ENCODE results near the gene ALKBH5. TPM values are rescaled to one million over a fixed set of nuclear protein-coding genes. Genes with fewer than 3 reads are reported as not detected.

ALKBH5 gene
- 101 TPM for polyA plus RNA-seq (2013, experiment 1 of 2; ENCODE audit: insufficient read length)
- polyA plus RNA-seq (2013, experiment 2 of 2; ENCODE audit: insufficient read length) = 79.8 TPM

DNA sequence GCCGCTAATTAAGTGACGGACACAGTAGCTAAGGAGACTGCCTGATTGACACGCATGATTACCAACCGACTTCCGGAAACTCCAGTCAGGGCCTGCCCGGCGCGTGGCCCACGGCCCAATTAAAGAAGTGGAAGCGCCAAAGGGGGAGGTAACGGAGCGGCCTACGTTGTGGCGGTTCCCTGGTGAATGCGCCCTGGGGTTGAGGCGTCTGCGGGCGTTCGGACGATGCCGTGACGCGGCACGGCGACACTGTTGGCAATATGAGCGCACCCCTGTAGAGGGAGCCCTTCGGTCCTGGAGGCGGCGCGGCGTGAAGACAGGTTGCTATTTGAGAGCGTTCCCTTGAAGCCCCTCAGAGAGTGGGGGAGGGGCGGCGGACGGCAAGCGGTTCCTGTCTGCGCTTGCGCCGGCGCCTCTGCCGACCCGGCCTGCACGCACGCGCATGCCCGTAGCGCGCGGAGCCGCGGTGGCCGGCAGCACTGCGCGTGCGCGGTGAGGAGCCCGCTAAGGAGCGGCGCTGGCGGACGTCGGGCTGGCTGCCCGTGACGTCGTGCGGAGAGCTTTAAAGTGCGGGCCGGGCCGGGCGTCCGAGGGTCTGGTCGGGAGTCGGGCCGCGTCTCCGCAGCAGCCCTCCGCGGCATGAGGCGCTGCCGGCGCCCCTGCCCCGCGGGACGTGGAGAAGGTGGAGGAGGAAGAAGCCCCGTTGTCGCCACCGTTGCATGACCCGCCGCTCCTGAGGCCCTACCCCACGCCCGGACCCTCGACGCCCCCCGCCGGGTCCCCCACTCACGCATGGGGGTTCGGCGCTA is at the start of gene ALKBH5:
TSS of gene ALKBH5 (plus strand) at position 495 of the 809 bp plus-strand sequence. CDS start 416 bp downstream, outside the sequence.
- DNase-seq = peak; percentile 100

DNA sequence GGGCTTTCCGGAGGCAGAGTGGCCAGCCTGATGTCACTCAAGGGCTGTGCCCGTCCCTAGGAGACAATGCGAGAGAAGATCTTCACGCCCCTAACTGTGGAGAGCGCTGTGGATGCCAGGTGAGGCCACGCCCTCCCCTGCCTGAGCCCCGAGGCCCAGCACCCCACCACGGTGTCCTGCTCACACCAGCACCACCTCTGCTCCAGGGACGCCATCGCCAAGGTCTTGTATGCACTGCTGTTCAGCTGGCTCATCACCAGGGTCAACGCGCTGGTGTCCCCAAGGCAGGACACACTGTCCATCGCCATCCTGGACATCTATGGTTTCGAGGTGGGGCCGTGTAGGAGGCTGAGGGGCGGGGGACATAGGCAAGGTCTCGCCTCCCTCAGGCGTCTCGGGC is 47.3 kb upstream of the ALKBH5 start:
- DNase-seq = no peak

DNA sequence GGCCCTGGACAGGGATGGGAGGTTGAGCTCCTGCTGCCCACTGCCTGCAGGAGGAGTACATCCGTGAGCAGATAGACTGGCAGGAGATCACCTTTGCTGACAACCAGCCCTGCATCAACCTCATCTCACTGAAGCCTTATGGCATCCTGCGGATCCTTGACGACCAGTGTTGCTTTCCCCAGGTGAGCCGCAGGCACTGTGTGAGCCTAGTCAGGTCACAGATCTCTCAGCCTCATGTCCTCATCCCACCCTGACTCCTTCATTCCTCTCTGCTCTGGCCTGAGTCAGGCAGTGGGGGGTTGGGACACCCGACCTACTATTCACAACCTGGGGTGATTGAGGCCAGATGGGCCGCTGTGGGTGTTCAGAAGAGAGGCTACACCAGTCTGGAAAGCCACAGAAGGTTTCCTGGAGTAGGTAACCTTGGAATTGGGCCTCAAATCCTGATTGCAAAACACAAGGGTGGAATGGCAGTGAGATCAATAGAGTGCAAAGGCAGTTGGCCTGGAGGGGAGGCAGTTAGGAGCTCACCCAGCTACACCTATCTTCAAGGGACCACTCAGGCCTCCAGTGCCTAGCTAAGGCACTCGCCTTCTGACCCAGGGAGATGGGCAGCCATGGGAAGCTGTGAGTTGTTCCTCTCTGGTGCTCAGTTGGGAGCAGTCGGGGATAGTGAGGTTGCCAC is 45.4 kb upstream of the ALKBH5 start:
- no peak for DNase-seq

DNA sequence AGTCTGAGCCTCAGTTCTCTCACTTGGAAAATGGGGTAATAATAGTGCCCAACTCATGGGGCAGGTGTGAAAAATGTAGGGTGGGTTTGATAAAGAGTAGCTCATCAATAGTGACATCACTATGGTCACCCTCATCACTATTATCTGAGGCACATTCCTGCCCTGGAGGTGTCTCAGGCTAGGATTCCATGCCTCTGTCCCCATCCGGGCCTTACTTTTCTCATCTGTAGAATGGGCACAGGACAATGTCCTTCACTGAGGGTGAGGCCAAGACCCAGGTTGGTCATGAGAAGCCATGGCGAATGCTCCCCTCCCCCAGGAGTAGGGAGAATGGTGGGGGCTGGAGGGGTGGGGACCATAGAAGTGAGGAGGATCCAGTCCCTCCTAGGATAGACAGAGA is 44.5 kb upstream of the ALKBH5 start:
- no peak for DNase-seq

DNA sequence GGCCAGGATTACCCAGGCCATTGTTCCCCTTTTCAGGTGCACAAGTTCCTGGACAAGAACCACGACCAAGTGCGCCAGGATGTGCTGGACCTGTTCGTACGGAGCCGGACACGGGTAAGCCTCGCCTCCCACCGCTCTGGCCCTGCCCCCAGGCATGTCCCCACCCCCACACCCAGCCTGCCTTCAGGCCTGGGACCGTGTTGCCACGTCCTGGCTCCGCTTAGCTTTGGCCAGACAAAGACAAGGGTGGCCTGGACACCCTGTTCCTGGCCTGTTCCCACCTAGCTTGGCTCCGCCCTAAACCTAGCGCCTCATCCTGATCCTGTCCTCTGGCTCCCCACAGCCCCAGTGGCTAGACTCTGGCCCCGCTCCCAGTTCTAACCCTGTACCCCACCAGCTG is 44.1 kb upstream of the ALKBH5 start:
- DNase-seq = no peak

DNA sequence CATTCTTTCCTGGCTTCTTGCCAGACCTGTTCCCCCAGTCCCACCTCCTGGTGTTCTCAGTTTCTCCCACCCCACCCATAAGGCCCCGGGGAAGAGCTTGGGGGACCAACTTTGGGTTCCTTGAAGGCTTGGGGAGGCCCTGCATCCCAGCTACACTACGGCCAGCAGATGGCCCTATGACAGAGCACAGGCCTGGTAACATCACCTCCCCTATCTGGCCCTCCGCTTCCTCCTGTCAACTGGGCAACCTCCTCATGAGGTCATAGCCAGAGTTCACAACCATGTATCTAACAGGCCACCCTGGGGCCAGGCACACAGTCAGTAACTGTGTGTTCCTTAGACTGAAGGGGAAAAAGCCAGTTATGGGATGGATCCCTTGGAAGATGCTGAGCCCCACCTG is 43.7 kb upstream of the ALKBH5 start:
- DNase-seq = no peak

DNA sequence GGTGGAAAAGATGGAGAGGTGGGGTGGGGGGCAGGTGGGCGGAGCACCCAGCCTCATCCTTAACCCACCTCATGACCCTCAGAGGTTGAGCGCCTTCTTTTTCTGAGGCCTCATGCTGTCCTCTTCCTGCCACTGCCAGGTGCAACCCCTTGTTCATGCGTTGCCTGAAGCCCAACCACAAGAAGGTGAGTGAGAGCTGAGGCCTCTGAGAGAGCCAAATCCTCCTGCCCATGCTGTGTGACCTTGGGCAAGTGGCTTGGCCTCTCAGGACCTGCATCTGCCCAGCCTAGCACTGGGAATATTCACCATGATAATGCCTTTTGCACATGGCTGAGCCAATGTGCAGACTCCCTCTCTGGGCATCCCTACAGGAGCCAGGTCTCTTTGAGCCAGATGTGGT is 43.0 kb upstream of the ALKBH5 start:
- DNase-seq = no peak

DNA sequence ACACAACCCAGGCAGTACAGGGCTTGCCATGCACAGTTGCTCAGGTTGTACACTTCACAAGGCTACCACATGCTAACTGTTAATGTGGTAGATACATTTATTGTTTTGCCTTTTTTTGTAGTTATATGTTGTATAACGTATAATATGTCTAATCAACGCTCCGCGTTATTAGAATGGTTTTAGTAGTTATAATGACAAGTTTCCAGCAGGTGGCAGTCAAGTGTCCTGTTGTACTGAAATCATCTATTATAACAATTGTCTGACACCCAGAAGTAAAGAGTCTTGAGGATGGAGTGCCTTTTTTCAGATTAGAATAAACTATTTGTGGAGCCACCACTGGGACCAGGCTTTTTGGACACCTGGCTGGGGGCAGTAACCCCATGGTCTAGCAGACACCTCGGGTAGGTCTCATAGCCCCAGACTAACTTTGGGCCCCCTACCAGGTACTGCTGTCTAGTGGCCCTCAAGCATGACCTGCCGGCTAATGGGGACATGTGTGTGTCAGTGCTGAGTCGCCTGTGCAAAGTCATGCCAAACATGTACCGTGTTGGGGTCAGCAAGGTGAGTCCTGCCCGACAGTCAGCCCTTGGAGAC is 42.3 kb upstream of the ALKBH5 start:
- peak; percentile 54 for DNase-seq

DNA sequence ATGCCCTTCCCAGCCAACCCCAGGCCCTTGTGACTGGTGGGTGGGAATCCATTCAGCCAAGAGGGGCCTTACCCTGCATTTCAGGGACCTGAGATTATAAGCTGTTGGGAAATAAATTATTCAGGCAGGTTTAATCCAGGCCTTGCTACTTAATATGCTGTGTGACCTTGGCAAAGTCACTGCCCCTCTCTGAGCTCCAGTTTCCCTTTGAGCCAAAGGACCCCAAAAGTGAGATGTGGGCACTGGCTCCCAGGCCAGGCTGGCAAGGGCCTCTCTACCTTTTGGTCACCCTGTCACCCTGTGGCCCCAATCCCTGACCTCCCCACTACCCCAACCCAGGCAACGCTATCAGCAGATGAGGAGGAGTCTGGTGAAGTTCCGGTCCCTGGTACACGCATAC is 41.2 kb upstream of the ALKBH5 start:
- DNase-seq = no peak

DNA sequence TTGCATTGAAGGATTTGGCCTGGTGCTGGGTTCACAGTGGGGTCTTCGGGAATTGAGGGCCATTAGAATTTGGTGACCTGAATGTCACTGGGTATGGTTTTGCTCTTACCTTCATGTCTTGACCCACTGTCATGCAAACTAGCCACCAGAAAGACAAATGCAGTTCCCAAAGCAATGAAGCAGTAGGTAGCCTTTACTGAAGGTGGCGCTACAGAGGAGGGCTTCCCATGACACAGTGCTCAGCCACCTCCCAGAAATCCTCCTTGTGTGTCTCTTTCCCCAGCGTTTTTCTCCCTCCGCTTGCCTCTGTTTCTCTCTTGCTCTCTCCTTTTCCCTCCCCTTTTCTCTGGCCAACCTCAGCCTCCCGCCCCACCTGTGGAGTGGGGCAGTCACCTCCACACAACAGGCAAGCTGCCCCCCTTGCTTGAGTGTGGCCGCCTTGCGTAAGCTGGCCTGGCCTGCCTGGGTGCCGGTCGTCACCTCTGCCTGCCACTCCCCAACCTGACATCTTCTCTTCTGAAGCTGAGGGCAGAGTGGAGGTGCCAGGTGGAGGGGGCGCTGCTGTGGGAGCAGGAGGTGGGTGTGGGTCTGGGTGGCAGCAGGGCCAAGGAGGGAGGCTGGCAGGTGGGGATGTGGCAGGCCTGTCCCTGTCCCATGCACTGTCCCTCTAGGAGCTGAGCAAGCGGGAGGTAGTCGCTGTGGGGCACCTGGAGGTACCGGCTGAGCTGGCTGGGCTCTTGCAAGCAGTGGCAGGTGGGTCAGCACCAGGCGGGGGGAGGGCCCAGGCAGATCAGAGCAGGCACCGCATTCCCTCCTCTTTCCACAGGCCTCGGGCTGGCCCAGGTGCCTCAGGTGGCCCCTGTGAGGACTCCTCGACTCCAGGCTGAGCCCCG is 40.3 kb upstream of the ALKBH5 start:
- DNase-seq = no peak

DNA sequence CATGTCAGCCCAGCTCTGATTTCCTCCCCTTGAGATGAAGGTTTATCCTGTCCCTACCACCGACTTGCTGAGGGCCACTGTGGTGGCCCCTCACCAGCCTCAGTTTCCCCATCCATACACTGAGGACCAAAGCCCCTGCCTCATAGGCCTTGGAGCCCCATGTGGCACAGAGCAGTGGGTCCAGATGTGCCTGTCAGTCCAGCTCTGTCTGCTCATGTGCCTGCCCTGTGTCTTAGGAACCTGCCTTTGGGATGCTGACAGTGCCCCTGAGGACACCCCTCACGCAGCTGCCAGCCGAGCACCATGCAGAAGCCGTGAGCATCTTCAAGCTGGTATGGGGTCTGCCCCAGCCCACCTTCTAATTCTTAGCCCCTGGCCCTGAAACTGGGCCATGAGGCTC is 39.4 kb upstream of the ALKBH5 start:
- DNase-seq = no peak

DNA sequence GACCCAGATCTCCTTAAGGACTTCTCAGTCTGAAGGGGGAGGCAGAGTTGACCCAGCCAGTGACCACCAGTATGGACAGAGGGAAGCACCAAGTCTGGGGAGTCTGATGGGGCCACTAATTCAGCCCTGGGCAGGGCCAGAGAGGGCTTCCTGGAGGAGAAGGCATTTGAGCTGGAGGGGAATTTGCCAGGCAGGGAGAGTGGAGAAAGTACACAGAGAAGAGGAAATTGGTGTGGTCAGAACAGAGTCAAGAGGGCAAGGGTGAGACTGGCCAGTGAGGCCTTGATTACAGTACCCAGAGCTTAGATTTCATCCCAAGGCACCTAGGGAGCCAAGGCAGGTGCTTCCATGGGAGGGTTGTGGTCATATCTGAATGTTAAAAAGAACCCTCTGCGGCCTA is 38.8 kb upstream of the ALKBH5 start:
- no peak for DNase-seq

DNA sequence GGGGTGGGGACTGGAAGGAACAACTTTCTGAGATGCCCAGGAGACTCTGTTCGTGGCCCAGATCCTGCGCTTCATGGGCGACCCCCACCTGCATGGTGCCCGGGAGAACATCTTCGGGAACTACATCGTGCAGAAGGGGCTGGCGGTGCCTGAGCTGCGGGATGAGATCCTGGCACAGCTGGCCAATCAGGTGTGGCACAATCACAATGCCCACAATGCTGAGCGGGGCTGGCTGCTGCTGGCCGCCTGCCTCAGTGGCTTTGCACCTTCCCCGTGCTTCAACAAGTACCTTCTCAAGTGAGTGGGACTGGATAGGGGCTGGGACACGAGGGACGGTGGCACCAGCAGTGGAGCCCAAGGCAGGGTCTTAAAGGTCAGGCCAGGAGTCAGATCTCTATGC is 37.8 kb upstream of the ALKBH5 start:
- no peak for DNase-seq

DNA sequence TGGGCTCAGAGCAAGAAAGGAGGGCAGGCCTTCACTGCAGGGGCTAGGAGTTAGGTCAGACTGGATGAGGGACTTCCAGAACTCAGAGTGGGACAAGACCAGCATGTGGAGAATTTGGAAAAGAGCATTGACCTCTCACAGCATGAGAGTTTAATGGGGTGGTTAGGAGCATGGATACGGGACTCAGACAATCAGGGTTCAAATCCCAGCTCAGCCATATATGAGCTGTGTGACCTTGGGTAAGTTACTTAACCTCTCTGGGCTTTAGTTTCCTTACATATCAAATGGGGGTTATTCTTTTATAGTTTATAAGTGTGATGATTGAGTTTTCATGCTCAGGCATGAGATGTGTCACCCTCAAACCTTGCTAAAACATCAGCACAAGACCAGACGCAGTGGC is 37.4 kb upstream of the ALKBH5 start:
- DNase-seq = no peak

DNA sequence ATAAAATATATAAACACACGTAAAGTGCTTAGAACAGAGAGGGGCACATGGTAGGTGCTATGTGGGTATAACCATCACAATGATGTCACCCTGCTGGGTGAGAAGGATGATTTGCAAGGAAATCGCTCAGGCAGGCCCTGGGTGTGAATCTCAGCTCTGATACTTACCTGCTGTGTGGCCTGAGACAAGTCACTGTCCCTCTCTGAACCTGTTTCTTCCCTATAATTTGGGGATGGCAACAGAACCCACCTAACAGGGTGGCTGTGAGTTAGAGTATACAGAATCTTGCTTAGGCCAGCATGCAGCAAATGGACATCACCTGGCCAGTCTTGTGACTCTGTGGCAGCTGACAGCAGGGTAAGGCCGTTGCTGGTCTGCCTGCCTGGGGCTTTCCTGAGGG is 36.6 kb upstream of the ALKBH5 start:
- DNase-seq = no peak

DNA sequence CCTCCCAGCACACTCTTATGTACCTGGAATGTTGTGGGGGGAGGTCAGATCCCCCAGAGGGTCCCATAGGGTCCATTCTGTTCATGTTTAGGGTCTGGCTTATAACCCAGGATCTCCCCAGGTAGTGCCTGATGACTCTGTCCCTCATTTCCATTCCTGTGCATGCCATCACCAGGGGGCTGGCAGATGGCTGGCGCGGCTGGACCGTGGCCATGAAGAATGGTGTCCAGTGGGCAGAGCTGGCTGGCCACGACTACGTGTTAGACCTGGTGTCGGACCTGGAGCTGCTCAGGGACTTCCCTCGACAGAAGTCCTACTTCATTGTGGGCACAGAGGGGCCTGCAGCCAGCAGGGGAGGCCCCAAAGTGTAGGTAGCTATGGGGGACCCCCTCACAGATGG is 35.0 kb upstream of the ALKBH5 start:
- no peak for DNase-seq

DNA sequence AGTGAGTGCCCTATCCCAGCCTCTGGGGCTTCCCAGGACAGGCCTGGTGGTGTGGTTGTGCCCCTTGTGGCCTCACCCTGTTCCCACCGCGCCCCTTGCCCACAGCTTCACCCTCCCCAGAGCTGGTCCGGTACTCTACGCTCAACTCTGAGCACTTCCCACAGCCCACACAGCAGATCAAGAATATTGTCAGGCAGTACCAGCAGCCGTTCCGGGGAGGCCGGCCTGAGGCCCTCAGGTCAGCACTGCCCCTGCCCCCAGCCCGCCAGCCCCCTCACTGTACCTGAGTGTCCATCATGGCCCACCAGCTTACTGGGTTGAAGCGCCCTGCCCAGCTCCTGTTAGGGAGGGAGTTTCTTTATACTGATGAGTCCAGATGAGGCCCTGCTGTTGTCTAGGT is 32.3 kb upstream of the ALKBH5 start:
- no peak for DNase-seq

DNA sequence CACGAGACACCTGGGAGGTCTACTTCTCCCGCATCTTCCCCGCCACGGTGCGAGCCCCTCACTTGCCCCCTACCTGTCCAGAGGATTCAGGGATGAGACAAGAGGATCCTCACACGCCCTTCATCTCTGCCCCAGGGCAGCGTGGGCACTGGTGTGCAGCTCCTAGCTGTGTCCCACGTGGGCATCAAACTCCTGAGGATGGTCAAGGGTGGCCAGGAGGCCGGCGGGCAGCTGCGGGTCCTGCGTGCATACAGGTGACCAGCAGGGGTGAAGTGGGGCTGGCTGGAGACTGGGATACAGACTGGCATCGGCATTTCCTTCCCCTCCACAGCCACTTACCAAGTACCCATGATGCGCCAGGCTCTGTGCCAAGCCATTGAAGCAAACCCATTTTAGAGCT is 28.4 kb upstream of the ALKBH5 start:
- no peak for DNase-seq

DNA sequence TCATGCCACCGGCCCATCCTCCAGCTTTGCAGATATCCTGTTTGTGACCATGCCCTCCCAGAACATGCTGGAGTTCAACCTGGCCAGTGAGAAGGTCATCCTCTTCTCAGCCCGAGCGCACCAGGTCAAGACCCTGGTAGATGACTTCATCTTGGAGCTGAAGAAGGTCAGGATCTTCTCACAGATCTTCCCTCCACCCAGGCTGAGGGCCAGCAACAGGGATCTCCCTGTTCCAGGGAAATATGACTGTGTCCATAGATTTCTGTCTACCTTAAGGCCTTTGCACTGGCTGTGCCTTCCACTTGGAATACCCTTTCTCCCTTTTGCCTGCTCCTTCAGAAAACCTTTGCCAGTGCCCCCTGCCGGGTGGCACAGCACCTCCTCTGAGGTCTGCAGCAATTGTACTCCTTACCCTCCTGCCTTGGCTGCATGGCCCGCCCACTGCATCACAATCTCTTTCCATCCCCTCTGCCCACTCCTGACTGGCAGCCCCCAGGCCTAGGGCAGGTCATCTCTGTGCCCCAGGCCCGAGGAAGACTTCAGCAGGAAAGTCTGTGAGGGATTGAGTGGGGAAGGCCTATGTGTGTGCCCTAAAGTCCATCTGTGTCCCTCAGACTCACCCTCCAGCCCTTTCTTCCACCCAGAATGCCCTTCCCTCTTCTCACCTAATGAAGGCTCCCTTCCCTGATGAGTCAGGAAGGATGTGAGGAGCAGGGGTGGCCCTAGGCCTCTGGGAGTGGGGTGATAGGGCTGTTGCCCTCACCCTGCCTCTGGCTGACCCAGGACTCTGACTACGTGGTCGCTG is 27.3 kb upstream of the ALKBH5 start:
- DNase-seq = no peak

DNA sequence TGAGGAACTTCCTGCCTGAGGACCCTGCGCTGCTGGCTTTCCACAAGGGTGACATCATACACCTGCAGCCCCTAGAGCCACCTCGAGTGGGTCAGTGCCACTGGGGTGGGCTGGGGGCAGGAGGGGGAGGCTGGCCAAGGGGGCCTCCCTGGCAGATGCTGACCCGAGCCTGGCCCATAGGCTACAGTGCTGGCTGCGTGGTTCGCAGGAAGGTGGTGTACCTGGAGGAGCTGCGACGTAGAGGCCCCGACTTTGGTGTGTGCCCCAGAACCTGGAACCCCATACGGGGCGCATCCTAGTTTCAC is 26.7 kb upstream of the ALKBH5 start:
- DNase-seq = no peak

DNA sequence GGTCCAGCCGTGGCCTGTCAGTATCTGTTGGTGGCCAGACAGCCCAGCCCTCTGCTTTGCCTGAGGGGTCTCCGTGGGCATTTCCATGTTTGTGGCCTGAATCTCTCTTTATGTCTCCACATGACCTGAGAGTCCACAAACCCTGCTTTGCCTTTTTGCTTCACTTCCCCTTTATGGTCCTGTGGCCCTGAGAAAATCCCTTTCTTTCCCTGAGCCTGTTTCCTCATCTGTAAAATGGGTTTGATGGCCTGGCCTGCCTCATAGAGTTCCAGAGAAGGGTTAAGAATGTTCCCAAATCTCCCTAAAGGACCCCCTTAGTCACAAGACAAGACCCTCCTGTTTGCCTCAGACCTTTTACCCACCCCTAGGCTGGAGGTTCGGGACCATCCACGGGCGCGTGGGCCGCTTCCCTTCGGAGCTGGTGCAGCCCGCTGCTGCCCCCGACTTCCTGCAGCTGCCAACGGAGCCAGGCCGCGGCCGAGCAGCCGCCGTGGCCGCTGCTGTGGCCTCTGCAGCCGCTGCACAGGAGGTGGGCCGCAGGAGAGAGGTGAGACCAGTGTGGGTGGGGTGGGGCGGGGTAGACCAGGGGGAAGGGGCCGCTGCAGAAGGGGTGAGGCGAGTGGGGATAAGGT is 26.2 kb upstream of the ALKBH5 start:
- DNase-seq = no peak

All from fibroblast of skin of back (primary cell).